ENCODE data around the gene PTGES2.

GRCh38 chr9:128105538-128106175, 21.9 kb downstream of the PTGES2 start:
- TF ChIP-seq MTA1 (IDR thresholded peaks at IDR 0.05; ENCODE audit: borderline replicate concordance) (no peak), FOS (IDR thresholded peaks at IDR 0.05; ENCODE audit: extremely low read depth, insufficient read length) (no peak), EP300 (IDR thresholded peaks at IDR 0.05; ENCODE audit: low read length) (no peak), GABPA (tag; conservative IDR thresholded peaks at IDR 0.05; ENCODE audit: low read depth) (no peak), MYC (IDR thresholded peaks at IDR 0.05; ENCODE audit: low read depth, low read length) (no peak), MYC (CRISPR knock-in tag; IDR thresholded peaks at IDR 0.05; ENCODE audit: borderline replicate concordance, low read depth) (no peak), ATF3 (IDR thresholded peaks at IDR 0.05) (no peak), ATF3 (CRISPR knock-in tag; conservative IDR thresholded peaks at IDR 0.05) (no peak)
- TF ChIP-seq, protein P1, sequence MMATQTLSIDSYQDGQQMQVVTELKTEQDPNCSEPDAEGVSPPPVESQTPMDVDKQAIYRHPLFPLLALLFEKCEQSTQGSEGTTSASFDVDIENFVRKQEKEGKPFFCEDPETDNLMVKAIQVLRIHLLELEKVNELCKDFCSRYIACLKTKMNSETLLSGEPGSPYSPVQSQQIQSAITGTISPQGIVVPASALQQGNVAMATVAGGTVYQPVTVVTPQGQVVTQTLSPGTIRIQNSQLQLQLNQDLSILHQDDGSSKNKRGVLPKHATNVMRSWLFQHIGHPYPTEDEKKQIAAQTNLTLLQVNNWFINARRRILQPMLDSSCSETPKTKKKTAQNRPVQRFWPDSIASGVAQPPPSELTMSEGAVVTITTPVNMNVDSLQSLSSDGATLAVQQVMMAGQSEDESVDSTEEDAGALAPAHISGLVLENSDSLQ (IDR thresholded peaks at IDR 0.05): no peak
- TF ChIP-seq, protein P2, sequence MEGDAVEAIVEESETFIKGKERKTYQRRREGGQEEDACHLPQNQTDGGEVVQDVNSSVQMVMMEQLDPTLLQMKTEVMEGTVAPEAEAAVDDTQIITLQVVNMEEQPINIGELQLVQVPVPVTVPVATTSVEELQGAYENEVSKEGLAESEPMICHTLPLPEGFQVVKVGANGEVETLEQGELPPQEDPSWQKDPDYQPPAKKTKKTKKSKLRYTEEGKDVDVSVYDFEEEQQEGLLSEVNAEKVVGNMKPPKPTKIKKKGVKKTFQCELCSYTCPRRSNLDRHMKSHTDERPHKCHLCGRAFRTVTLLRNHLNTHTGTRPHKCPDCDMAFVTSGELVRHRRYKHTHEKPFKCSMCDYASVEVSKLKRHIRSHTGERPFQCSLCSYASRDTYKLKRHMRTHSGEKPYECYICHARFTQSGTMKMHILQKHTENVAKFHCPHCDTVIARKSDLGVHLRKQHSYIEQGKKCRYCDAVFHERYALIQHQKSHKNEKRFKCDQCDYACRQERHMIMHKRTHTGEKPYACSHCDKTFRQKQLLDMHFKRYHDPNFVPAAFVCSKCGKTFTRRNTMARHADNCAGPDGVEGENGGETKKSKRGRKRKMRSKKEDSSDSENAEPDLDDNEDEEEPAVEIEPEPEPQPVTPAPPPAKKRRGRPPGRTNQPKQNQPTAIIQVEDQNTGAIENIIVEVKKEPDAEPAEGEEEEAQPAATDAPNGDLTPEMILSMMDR (IDR thresholded peaks at IDR 0.05 in 2 of 3, conservative IDR thresholded peaks at IDR 0.05 in 1 of 3; ENCODE audit: insufficient read depth in 2 of 3, low read depth in 1 of 3, low read length in 3 of 3): no peak
